ACC112 (cell line): Measurements from ENCODE around the gene GABRR1.

Experiments used
- H2AFZ ChIP-seq: fragments of 200-600 bp; sonication (generic); one replicate; pipeline ENCODE4 v1.6.0; 2017; ENCODE audit warnings: antibody characterized with exemption, low read length; ENCODE audit not compliant: unreplicated experiment
- H3K27ac ChIP-seq: fragments of 200-600 bp; sonication (generic); 2 replicates; pipeline ENCODE4 v1.5.1; 2014; ENCODE audit warnings: low read depth, mild to moderate bottlenecking, antibody characterized with exemption, low read length, moderate library complexity
- H3K27me3 ChIP-seq: fragments of 200-600 bp; sonication (generic); 2 replicates; pipeline ENCODE4 v1.6.1; 2014; ENCODE audit warnings: mild to moderate bottlenecking, antibody characterized with exemption, low read length, moderate library complexity, mixed read lengths; ENCODE audit not compliant: insufficient read depth
- H3K36me3 ChIP-seq: fragments of 200-600 bp; sonication (generic); 2 replicates; pipeline ENCODE4 v1.6.1; 2016; ENCODE audit warnings: mild to moderate bottlenecking, antibody characterized with exemption, low read length, moderate library complexity, mixed read lengths; ENCODE audit not compliant: insufficient read depth
- H3K4me1 ChIP-seq: fragments of 200-600 bp; sonication (generic); one replicate; pipeline ENCODE4 v1.6.1; 2016; ENCODE audit warnings: low read length, mixed read lengths; ENCODE audit not compliant: insufficient read depth, unreplicated experiment, control insufficient read depth
- H3K4me3 ChIP-seq: fragments of 200-600 bp; sonication (generic); 2 replicates; pipeline ENCODE4 v1.5.1; 2014; ENCODE audit warnings: mild to moderate bottlenecking, low read depth, low read length
- H3K79me2 ChIP-seq: fragments of 200-600 bp; sonication (generic); one replicate; pipeline ENCODE4 v1.6.0; 2016; ENCODE audit warnings: low read length; ENCODE audit not compliant: control insufficient read depth, unreplicated experiment, insufficient read depth

Gene GABRR1

GRCh38 chr6:89172131-89172530, 45.0 kb downstream of the GABRR1 start:
- no peak overlapping the region for H2AFZ ChIP-seq
- no peaks in the 10 kb centered on the region for H3K4me1 ChIP-seq
- H3K4me3 ChIP-seq, result no peak overlapping the region
- H3K27me3 ChIP-seq, result 0 out of 2 replicates have a peak, but pooled peaks cover 3% of the 10 kb centered on the region
- no peaks in the 10 kb centered on the region for H3K79me2 ChIP-seq
- H3K27ac ChIP-seq, result no peak overlapping the region
- no peaks in the 10 kb centered on the region for H3K36me3 ChIP-seq

GRCh38 chr6:89162047-89162371, 55.1 kb downstream of the GABRR1 start:
- H3K4me1 ChIP-seq, result no peaks in the 10 kb centered on the region
- no peaks in the 10 kb centered on the region for H3K27me3 ChIP-seq
- no peaks in the 10 kb centered on the region for H3K79me2 ChIP-seq
- H3K4me3 ChIP-seq, result no peak overlapping the region
- H2AFZ ChIP-seq, result no peak overlapping the region
- H3K27ac ChIP-seq, result no peak overlapping the region
- H3K36me3 ChIP-seq, result peaks cover 13% of the 10 kb centered on the region

GRCh38 chr6:89161326-89162046, 55.7 kb downstream of the GABRR1 start:
- Histone ChIP-seq H3K27me3 (no peaks in the 10 kb centered on the region), H3K4me1 (no peaks in the 10 kb centered on the region), H3K79me2 (no peaks in the 10 kb centered on the region), H3K27ac (no peak overlapping the region), H3K4me3 (no peak overlapping the region), H2AFZ (no peak overlapping the region), H3K36me3 (peaks cover 13% of the 10 kb centered on the region)

- no peak overlapping the region for H3K4me3 ChIP-seq
- H3K27ac ChIP-seq, result no peak overlapping the region
- H3K27me3 ChIP-seq, result no peaks in the 10 kb centered on the region
- peaks cover 13% of the 10 kb centered on the region for H3K36me3 ChIP-seq
- H2AFZ ChIP-seq, result no peak overlapping the region
- H3K4me1 ChIP-seq, result no peaks in the 10 kb centered on the region
- H3K79me2 ChIP-seq, result no peaks in the 10 kb centered on the region
Measured at GRCh38 chr6:89160331-89161092, 56.6 kb downstream of the GABRR1 start.

GRCh38 chr6:89154131-89154530, 63.0 kb downstream of the GABRR1 start:
- H3K27ac ChIP-seq, result no peak overlapping the region
- no peaks in the 10 kb centered on the region for H3K79me2 ChIP-seq
- H3K27me3 ChIP-seq, result no peaks in the 10 kb centered on the region
- no peak overlapping the region for H2AFZ ChIP-seq
- no peak overlapping the region for H3K4me3 ChIP-seq
- no peaks in the 10 kb centered on the region for H3K4me1 ChIP-seq
- H3K36me3 ChIP-seq, result 0 out of 2 replicates have a peak, but pooled peaks cover 5% of the 10 kb centered on the region

- H2AFZ ChIP-seq, result no peak overlapping the region
- peaks cover 7% of the 10 kb centered on the region for H3K79me2 ChIP-seq
- H3K4me3 ChIP-seq, result no peak overlapping the region
- H3K27me3 ChIP-seq, result no peaks in the 10 kb centered on the region
- H3K4me1 ChIP-seq, result no peaks in the 10 kb centered on the region
- H3K27ac ChIP-seq, result no peak overlapping the region
- H3K36me3 ChIP-seq, result 0 out of 2 replicates have a peak, but pooled peaks cover 7% of the 10 kb centered on the region
Measured at GRCh38 chr6:89148016-89148750, 69.0 kb downstream of the GABRR1 start.

- no peaks in the 10 kb centered on the region for H3K27me3 ChIP-seq
- peaks cover 7% of the 10 kb centered on the region for H3K79me2 ChIP-seq
- peak overlapping the region; percentile 85 for H3K4me3 ChIP-seq
- peak overlapping the region; percentile 39; the same call in 1 of the 2 replicates for H3K27ac ChIP-seq
- H3K4me1 ChIP-seq, result no peaks in the 10 kb centered on the region
- peak overlapping the region; percentile 68 for H2AFZ ChIP-seq
- 0 out of 2 replicates have a peak, but pooled peaks cover 7% of the 10 kb centered on the region for H3K36me3 ChIP-seq
Measured at GRCh38 chr6:89146718-89147700, 70.1 kb downstream of the GABRR1 start.

- 0 out of 2 replicates have a peak, but pooled peaks cover 7% of the 10 kb centered on the region for H3K36me3 ChIP-seq
- peak within 1 kb of the TSS; percentile 39; the same call in 1 of the 2 replicates for H3K27ac ChIP-seq
- H3K4me1 ChIP-seq, result no peaks in the 10 kb centered on the region
- no peaks in the 10 kb centered on the region for H3K27me3 ChIP-seq
- H3K4me3 ChIP-seq, result peak within 1 kb of the TSS; percentile 85
- peaks cover 7% of the 10 kb centered on the region for H3K79me2 ChIP-seq
- peak within 1 kb of the TSS; percentile 68 for H2AFZ ChIP-seq
Measured at GRCh38 chr6:89145956-89146717, 71.0 kb downstream of the GABRR1 start, which contains the start of gene PM20D2. Gene PM20D2 (plus strand): TSS chr6:89146055. CDS start chr6:89146145, 90 bp downstream.
